ENCODE measurements around the gene TDRD9.

TDRD9 gene

GRCh38 chr14:104041430-104042104 lies 113.3 kb downstream of the TDRD9 start:
- TF ChIP-seq EZH2 (IDR thresholded peaks at IDR 0.05; ENCODE audit: borderline replicate concordance, low read length) = no peak
- TF ChIP-seq CTCF (IDR thresholded peaks at IDR 0.05; ENCODE audit: low read length) = no peak
- Histone ChIP-seq H3K9ac (ENCODE audit: low read length) (no peak overlapping the region), H3K27ac (ENCODE audit: low read depth, low read length, poor library complexity, severe bottlenecking) (no peak overlapping the region), H3K9me3 (ENCODE audit: low read length) (no peaks in the 10 kb centered on the region), H3K27me3 (ENCODE audit: insufficient read depth, low read length) (peaks cover 23% of the 10 kb centered on the region), H3K4me1 (ENCODE audit: insufficient read depth, low read length, severe bottlenecking) (no peaks in the 10 kb centered on the region), H3K36me3 (ENCODE audit: insufficient read depth, low read length) (no peaks in the 10 kb centered on the region), H3K79me2 (ENCODE audit: insufficient read depth, low read length) (no peaks in the 10 kb centered on the region), H2AFZ (ENCODE audit: low read length) (no peak overlapping the region), H3K4me2 (ENCODE audit: low read length) (no peak overlapping the region), H4K20me1 (ENCODE audit: insufficient read depth, low read length) (no peaks in the 10 kb centered on the region), H3K9me2 (ENCODE audit: low read depth, low read length) (no peaks in the 10 kb centered on the region), H3F3A (ENCODE audit: insufficient read depth, low read length) (no peaks in the 10 kb centered on the region), H3K4me3 (ENCODE audit: low read depth, low read length, poor library complexity, severe bottlenecking) (no peak overlapping the region)

GRCh38 chr14:104044016-104044415 lies 115.8 kb downstream of the TDRD9 start:
- Histone ChIP-seq H3K4me2 (ENCODE audit: low read length) (no peak overlapping the region), H3K9me2 (ENCODE audit: low read depth, low read length) (no peaks in the 10 kb centered on the region), H3F3A (ENCODE audit: insufficient read depth, low read length) (no peaks in the 10 kb centered on the region), H2AFZ (ENCODE audit: low read length) (no peak overlapping the region), H3K9ac (ENCODE audit: low read length) (no peak overlapping the region), H3K4me3 (ENCODE audit: low read depth, low read length, poor library complexity, severe bottlenecking) (no peak overlapping the region), H3K27me3 (ENCODE audit: insufficient read depth, low read length) (peaks cover 10% of the 10 kb centered on the region), H3K79me2 (ENCODE audit: insufficient read depth, low read length) (no peaks in the 10 kb centered on the region), H3K9me3 (ENCODE audit: low read length) (no peaks in the 10 kb centered on the region), H4K20me1 (ENCODE audit: insufficient read depth, low read length) (no peaks in the 10 kb centered on the region), H3K36me3 (ENCODE audit: insufficient read depth, low read length) (no peaks in the 10 kb centered on the region), H3K27ac (ENCODE audit: low read depth, low read length, poor library complexity, severe bottlenecking) (no peak overlapping the region), H3K4me1 (ENCODE audit: insufficient read depth, low read length, severe bottlenecking) (no peaks in the 10 kb centered on the region)
- TF ChIP-seq CTCF (IDR thresholded peaks at IDR 0.05; ENCODE audit: low read length) (no peak), EZH2 (IDR thresholded peaks at IDR 0.05; ENCODE audit: borderline replicate concordance, low read length) (no peak)

- no peaks in the 10 kb centered on the region; the same call in 1 of the 2 replicates for H3K27me3 ChIP-seq (ENCODE audit: insufficient read depth, low read length)
- no peak overlapping the region for H3K9ac ChIP-seq (ENCODE audit: low read length)
- TF ChIP-seq EZH2 (IDR thresholded peaks at IDR 0.05; ENCODE audit: borderline replicate concordance, low read length) (no peak), CTCF (IDR thresholded peaks at IDR 0.05; ENCODE audit: low read length) (no peak)
Observed at GRCh38 chr14:104047761-104048160, 119.5 kb downstream of the TDRD9 start.

More at GRCh38 chr14:104047761-104048160, 119.5 kb downstream of the TDRD9 start:
- no peaks in the 10 kb centered on the region for H3K36me3 ChIP-seq (ENCODE audit: insufficient read depth, low read length)
- H3K4me1 ChIP-seq (ENCODE audit: insufficient read depth, low read length, severe bottlenecking) = no peaks in the 10 kb centered on the region
- H3K9me3 ChIP-seq (ENCODE audit: low read length) = no peaks in the 10 kb centered on the region
- no peaks in the 10 kb centered on the region for H4K20me1 ChIP-seq (ENCODE audit: insufficient read depth, low read length)
- no peak overlapping the region for H2AFZ ChIP-seq (ENCODE audit: low read length)
- no peaks in the 10 kb centered on the region for H3F3A ChIP-seq (ENCODE audit: insufficient read depth, low read length)
- no peak overlapping the region for H3K4me2 ChIP-seq (ENCODE audit: low read length)
- H3K79me2 ChIP-seq (ENCODE audit: insufficient read depth, low read length) = no peaks in the 10 kb centered on the region
- no peaks in the 10 kb centered on the region for H3K9me2 ChIP-seq (ENCODE audit: low read depth, low read length)
- H3K27ac ChIP-seq (ENCODE audit: low read depth, low read length, poor library complexity, severe bottlenecking) = no peak overlapping the region
- H3K4me3 ChIP-seq (ENCODE audit: low read depth, low read length, poor library complexity, severe bottlenecking) = no peak overlapping the region
